DOHH2 (cell line): ENCODE data around the gene ADCK1.

ENCODE experiments used
- H3F3A ChIP-seq: fragments of 200-600 bp; sonication (generic), shearing (Covaris generic); 2 replicates; pipeline ENCODE4 v1.6.0; 2016; ENCODE audit warnings: antibody characterized with exemption, mild to moderate bottlenecking; ENCODE audit not compliant: control insufficient read depth, insufficient read depth
- H3K27ac ChIP-seq: fragments of 200-600 bp; sonication (generic); 2 replicates; pipeline ENCODE4 v1.5.1; 2014; ENCODE audit warnings: low read depth, mild to moderate bottlenecking, low read length, moderate library complexity
- H3K27me3 ChIP-seq: fragments of 200-600 bp; sonication (generic); 2 replicates; pipeline ENCODE4 v1.6.1; 2014; ENCODE audit warnings: mild to moderate bottlenecking, low read length, mixed read lengths; ENCODE audit not compliant: control insufficient read depth
- H3K36me3 ChIP-seq: fragments of 200-600 bp; sonication (generic); 2 replicates; pipeline ENCODE4 v1.6.1; 2014; ENCODE audit warnings: mild to moderate bottlenecking, low read length, moderate library complexity, mixed read lengths; ENCODE audit not compliant: control insufficient read depth
- H3K4me1 ChIP-seq: fragments of 200-600 bp; sonication (generic); 2 replicates; pipeline ENCODE4 v1.6.1; 2014; ENCODE audit warnings: mild to moderate bottlenecking, low read length, mixed read lengths; ENCODE audit not compliant: control insufficient read depth
- H3K4me2 ChIP-seq: fragments of 200-600 bp; sonication (generic); 2 replicates; pipeline ENCODE4 v1.6.0; 2014; ENCODE audit warnings: mild to moderate bottlenecking, low read length, moderate library complexity
- H3K4me3 ChIP-seq: fragments of 200-600 bp; sonication (generic); 2 replicates; pipeline ENCODE4 v1.5.1; 2014; ENCODE audit warnings: mild to moderate bottlenecking, low read length, mixed read lengths
- H3K79me2 ChIP-seq: fragments of 200-600 bp; sonication (generic); 2 replicates; pipeline ENCODE4 v1.6.1; 2014; ENCODE audit warnings: mild to moderate bottlenecking, low read length, mixed read lengths; ENCODE audit not compliant: control insufficient read depth
- H3K9me2 ChIP-seq: fragments of 200-600 bp; sonication (generic); replicated peaks from 2 replicates; pipeline ENCODE4 v1.6.1; 2014; ENCODE audit warnings: mild to moderate bottlenecking, low read length, mixed read lengths; ENCODE audit not compliant: control insufficient read depth
- H3K9me3 ChIP-seq: fragments of 200-600 bp; sonication (generic); 2 replicates; pipeline ENCODE4 v1.6.1; 2014; ENCODE audit warnings: antibody characterized with exemption, low read length, mixed read lengths; ENCODE audit not compliant: control insufficient read depth, insufficient read depth
- H4K20me1 ChIP-seq: fragments of 200-600 bp; sonication (generic); 2 replicates; pipeline ENCODE4 v1.6.0; 2014; ENCODE audit warnings: low read depth, mild to moderate bottlenecking, antibody characterized with exemption, low read length, moderate library complexity; ENCODE audit not compliant: control insufficient read depth, insufficient read depth
- EZH2phosphoT487 ChIP-seq: fragments of 200-600 bp; sonication (generic); IDR thresholded peaks from 2 replicates; pipeline ENCODE4 v1.6.1; 2017; ENCODE audit warnings: borderline replicate concordance, mild to moderate bottlenecking, antibody characterized with exemption, low read length, moderate library complexity, mixed read lengths
- TF ChIP-seq, protein P1 (sequence below): fragments of 200-600 bp; sonication (generic); IDR thresholded peaks from one replicate; pipeline ENCODE4 v1.5.1; 2014; ENCODE audit warnings: antibody characterized with exemption, mild to moderate bottlenecking, low read depth, low read length; ENCODE audit not compliant: poor library complexity, severe bottlenecking

ADCK1 gene

DNA sequence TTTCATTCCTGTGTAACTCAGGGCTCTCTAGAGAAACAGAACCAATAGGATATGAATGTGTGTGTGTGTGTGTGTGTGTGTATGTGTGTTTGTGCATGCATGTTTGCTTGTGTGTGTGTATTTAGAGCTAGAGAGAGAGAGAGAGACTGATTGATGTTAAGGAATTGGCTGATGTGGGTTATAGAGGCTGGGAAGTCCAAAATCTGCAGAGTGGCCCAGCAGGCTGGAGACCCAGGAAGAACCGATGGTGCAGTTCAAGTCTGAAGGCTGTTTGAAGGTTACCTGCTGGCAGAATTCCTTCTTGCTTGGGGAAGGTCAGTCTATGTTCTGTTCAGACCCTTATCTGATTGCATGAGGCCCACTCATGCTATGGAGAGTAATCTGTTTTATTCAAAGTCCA is 64.7 kb downstream of the ADCK1 start:
- Histone ChIP-seq H3K27me3 (no peaks in the 10 kb centered on the region), H3K79me2 (no peaks in the 10 kb centered on the region), H3K27ac (no peak overlapping the region), H3K36me3 (no peaks in the 10 kb centered on the region), H3K4me1 (no peaks in the 10 kb centered on the region), H3K9me2 (no peaks in the 10 kb centered on the region), H3K9me3 (no peaks in the 10 kb centered on the region), H3K4me2 (no peak overlapping the region), H4K20me1 (no peaks in the 10 kb centered on the region), H3K4me3 (no peak overlapping the region), H3F3A (no peaks in the 10 kb centered on the region)
- TF ChIP-seq, protein P1, sequence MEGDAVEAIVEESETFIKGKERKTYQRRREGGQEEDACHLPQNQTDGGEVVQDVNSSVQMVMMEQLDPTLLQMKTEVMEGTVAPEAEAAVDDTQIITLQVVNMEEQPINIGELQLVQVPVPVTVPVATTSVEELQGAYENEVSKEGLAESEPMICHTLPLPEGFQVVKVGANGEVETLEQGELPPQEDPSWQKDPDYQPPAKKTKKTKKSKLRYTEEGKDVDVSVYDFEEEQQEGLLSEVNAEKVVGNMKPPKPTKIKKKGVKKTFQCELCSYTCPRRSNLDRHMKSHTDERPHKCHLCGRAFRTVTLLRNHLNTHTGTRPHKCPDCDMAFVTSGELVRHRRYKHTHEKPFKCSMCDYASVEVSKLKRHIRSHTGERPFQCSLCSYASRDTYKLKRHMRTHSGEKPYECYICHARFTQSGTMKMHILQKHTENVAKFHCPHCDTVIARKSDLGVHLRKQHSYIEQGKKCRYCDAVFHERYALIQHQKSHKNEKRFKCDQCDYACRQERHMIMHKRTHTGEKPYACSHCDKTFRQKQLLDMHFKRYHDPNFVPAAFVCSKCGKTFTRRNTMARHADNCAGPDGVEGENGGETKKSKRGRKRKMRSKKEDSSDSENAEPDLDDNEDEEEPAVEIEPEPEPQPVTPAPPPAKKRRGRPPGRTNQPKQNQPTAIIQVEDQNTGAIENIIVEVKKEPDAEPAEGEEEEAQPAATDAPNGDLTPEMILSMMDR = no peak
- no peak for TF ChIP-seq EZH2phosphoT487

DNA sequence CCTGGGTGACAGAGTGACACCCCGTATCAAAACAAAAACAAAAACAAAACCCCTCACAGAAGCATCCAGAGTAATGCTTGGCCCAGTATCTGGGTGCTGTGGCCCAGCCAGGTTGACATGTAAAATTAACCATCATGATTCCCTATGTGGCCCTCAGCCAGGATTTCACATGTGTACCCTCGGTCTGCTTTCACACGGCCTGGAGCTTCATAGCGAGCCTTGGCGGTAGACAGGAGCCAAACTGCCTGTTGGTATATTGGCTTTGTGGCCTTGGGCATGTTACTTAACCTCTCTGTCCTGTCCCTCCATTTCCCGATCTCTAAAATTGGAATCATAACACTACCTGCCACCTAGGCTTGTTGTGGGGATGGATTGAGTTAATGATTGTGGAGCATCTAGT is 65.5 kb downstream of the ADCK1 start:
- Histone ChIP-seq H3K4me1 (no peaks in the 10 kb centered on the region), H3K9me3 (no peaks in the 10 kb centered on the region), H3K27me3 (no peaks in the 10 kb centered on the region), H3K27ac (no peak overlapping the region), H3K4me3 (no peak overlapping the region), H3F3A (no peaks in the 10 kb centered on the region), H4K20me1 (no peaks in the 10 kb centered on the region), H3K79me2 (no peaks in the 10 kb centered on the region), H3K4me2 (no peak overlapping the region), H3K9me2 (no peaks in the 10 kb centered on the region), H3K36me3 (no peaks in the 10 kb centered on the region)
- TF ChIP-seq, protein P1 = no peak
- TF ChIP-seq EZH2phosphoT487 = no peak

DNA sequence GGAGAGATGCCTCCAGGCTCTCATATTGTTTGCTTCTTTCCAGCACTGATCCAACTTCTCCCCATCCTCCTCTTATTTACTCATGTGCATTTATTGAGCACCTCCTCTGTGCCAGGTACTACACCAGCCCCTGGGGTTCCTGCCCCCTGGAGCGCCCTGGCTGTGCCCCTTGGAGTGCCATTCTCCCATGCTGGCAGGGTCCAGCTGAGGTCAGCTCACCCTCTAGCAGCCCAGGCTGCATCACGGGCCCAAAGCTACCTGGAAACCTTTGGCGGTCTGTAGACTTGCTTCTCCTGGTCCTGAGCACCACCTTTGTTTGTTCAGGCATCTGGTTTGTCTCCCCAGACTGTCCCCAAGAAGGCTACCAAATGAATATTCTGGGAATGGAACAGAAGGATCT is 67.0 kb downstream of the ADCK1 start:
- no peaks in the 10 kb centered on the region for H3K9me2 ChIP-seq
- H3K79me2 ChIP-seq = no peaks in the 10 kb centered on the region
- H3K36me3 ChIP-seq = no peaks in the 10 kb centered on the region
- no peaks in the 10 kb centered on the region for H3K4me1 ChIP-seq
- no peaks in the 10 kb centered on the region for H3K27me3 ChIP-seq
- H3K9me3 ChIP-seq = no peaks in the 10 kb centered on the region
- no peak overlapping the region for H3K4me3 ChIP-seq
- H3K4me2 ChIP-seq = no peak overlapping the region
- H3F3A ChIP-seq = no peaks in the 10 kb centered on the region
- H3K27ac ChIP-seq = no peak overlapping the region
- TF ChIP-seq, protein P1 = no peak
- TF ChIP-seq EZH2phosphoT487 = no peak
- no peaks in the 10 kb centered on the region for H4K20me1 ChIP-seq

DNA sequence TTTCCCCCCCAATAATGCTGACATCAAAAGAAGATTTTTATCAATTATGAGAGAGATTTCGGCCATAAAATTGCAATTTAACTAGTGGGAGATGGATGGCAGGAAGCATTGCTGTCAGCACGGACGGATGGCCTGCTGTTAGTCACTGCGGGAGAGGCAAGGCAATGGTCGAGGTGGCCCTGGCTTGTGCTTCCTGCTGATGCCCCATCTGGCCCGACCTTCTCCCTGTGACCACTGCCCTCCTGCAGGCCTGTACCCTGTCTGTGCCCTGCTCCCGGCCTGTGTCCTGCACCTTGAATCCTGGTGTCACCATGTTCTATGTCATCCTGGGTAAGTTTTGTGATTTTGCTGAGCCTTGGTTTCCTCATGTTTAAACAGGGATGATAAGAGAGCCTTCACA is 67.6 kb downstream of the ADCK1 start:
- no peaks in the 10 kb centered on the region for H3F3A ChIP-seq
- no peaks in the 10 kb centered on the region for H4K20me1 ChIP-seq
- H3K4me3 ChIP-seq = no peak overlapping the region
- no peaks in the 10 kb centered on the region for H3K27me3 ChIP-seq
- no peaks in the 10 kb centered on the region for H3K4me1 ChIP-seq
- H3K9me3 ChIP-seq = no peaks in the 10 kb centered on the region
- no peaks in the 10 kb centered on the region for H3K79me2 ChIP-seq
- H3K36me3 ChIP-seq = no peaks in the 10 kb centered on the region
- H3K9me2 ChIP-seq = no peaks in the 10 kb centered on the region
- no peak overlapping the region for H3K27ac ChIP-seq
- no peak for TF ChIP-seq EZH2phosphoT487
- TF ChIP-seq, protein P1 = no peak
- no peak overlapping the region for H3K4me2 ChIP-seq
